HT1080 (cell line): ENCODE data around the gene LAMB3. TPM values are rescaled to one million over a fixed set of nuclear protein-coding genes. Genes with fewer than 3 reads are reported as not detected.

Experiments
- DNase-seq: peaks from one replicate; pipeline ENCODE4 v3.0.0-alpha.2; 2015; ENCODE audit warnings: low read depth
- total RNA-seq: library from RNA; depleted of rRNA; stranded (reverse); fragments of >200 nt; shearing (Covaris generic); gene quantifications from 2 replicates; pipeline ENCODE4 v1.2.3, GENCODE V29; 2014; rRNA removed

The LAMB3 gene
- total RNA-seq, 1 experiment from 2014 or later, result 387 TPM

- peak; percentile 81 for DNase-seq
Observed at GRCh38 chr1:209565759-209566678, 86.2 kb downstream of the LAMB3 start.

Other genes with a start within 250 kb of the LAMB3 start
- not detected in 2 replicates for gene CAMK1G, start 68.7 kb downstream of the LAMB3 start, total RNA-seq
- gene G0S2, start 23.0 kb upstream of the LAMB3 start, total RNA-seq, result not detected in 2 replicates
- 45.4 and 45.9 TPM in 2 replicates for gene HSD11B1, start 52.4 kb upstream of the LAMB3 start, total RNA-seq
- gene TRAF3IP3, start 103.6 kb upstream of the LAMB3 start, total RNA-seq, result not detected in 2 replicates
- gene C1orf74, start 132.1 kb upstream of the LAMB3 start, total RNA-seq, result 3.9 and 4.5 TPM in 2 replicates
- 0.05 TPM in 1 of 2 replicates, not detected in the other for gene IRF6, start 153.7 kb upstream of the LAMB3 start, total RNA-seq
- 12.4 and 12.5 TPM in 2 replicates for gene UTP25, start 175.5 kb upstream of the LAMB3 start, total RNA-seq